HepG2 (cell line): ENCODE data around the gene UBQLN4. TPM values are rescaled to one million over a fixed set of nuclear protein-coding genes. Genes with fewer than 3 reads are reported as not detected.
A peak's percentile ranks its signal among the peaks of the same experiment; 100 is the strongest.

Source experiments
- ATRX ChIP-seq: sonication (generic); formaldehyde crosslinking; IDR thresholded peaks from 2 replicates; pipeline ENCODE4 v1.4.0; 2020; ENCODE audit warnings: missing genetic modification reagents, borderline replicate concordance
- CHCHD3 ChIP-seq: sonication (generic); formaldehyde crosslinking; IDR thresholded peaks from 2 replicates; pipeline ENCODE4 v1.8.0; 2022; ENCODE audit warnings: mild to moderate bottlenecking, missing genetic modification reagents, moderate library complexity
- FLYWCH1 ChIP-seq: sonication (generic); formaldehyde crosslinking; IDR thresholded peaks from 2 replicates; pipeline ENCODE4 v1.8.1; 2023; ENCODE audit warnings: mild to moderate bottlenecking, missing genetic modification reagents
- GMEB2 ChIP-seq: IDR thresholded peaks from 2 replicates; pipeline ENCODE4 v1.6.1; 2016; ENCODE audit warnings: missing biosample characterization, missing genetic modification reagents, low read depth
- HNRNPUL1 ChIP-seq: fragments of 200-400 bp; formaldehyde crosslinking; IDR thresholded peaks from 2 replicates; pipeline ENCODE4 v1.6.1; 2017; ENCODE audit warnings: low read depth, mild to moderate bottlenecking, low read length, moderate library complexity
- HOXA3 ChIP-seq: sonication (generic); formaldehyde crosslinking; IDR thresholded peaks from 2 replicates; pipeline ENCODE4 v1.5.0; 2020; ENCODE audit warnings: missing genetic modification reagents
- RARA ChIP-seq: IDR thresholded peaks from 2 replicates; pipeline ENCODE4 v1.6.1; 2016; ENCODE audit warnings: missing genetic modification reagents, missing compliant biosample characterization
- RFX1 ChIP-seq: fragments of 450-650 bp; IDR thresholded peaks from 2 replicates; pipeline ENCODE4 v1.6.1; 2017
- SNAI1 ChIP-seq: sonication (generic); formaldehyde crosslinking; IDR thresholded peaks from 2 replicates; pipeline ENCODE4 v1.5.0; 2020; ENCODE audit warnings: mild to moderate bottlenecking, missing genetic modification reagents, borderline replicate concordance
- ZNF205 ChIP-seq: IDR thresholded peaks from 2 replicates; pipeline ENCODE4 v1.6.1; 2018; ENCODE audit warnings: missing biosample characterization, missing genetic modification reagents
- ZNF33A ChIP-seq: sonication (generic); formaldehyde crosslinking; IDR thresholded peaks from 2 replicates; pipeline ENCODE4 v1.5.1; 2020; ENCODE audit warnings: missing genetic modification reagents, mild to moderate bottlenecking, moderate library complexity, borderline replicate concordance
- ZNF441 ChIP-seq: sonication (generic); formaldehyde crosslinking; IDR thresholded peaks from 2 replicates; pipeline ENCODE4 v1.7.0; 2021; ENCODE audit warnings: missing genetic modification reagents, borderline replicate concordance
- ZNF598 ChIP-seq: sonication (generic); formaldehyde crosslinking; IDR thresholded peaks from 2 replicates; pipeline ENCODE4 v1.5.1; 2020; ENCODE audit warnings: mild to moderate bottlenecking, missing genetic modification reagents, borderline replicate concordance
- ZNF720 ChIP-seq: sonication (generic); formaldehyde crosslinking; IDR thresholded peaks from 2 replicates; pipeline ENCODE4 v1.4.0; 2020; ENCODE audit warnings: missing genetic modification reagents
- ZNF761 ChIP-seq: sonication (generic); formaldehyde crosslinking; conservative IDR thresholded peaks from 2 replicates; pipeline ENCODE4 v1.4.0; 2020; ENCODE audit warnings: mild to moderate bottlenecking, missing genetic modification reagents
- ZNF782 ChIP-seq: sonication (generic); formaldehyde crosslinking; IDR thresholded peaks from 2 replicates; pipeline ENCODE4 v1.4.0; 2020; ENCODE audit warnings: missing genetic modification reagents, mild to moderate bottlenecking, borderline replicate concordance
- polyA plus RNA-seq, 8 experiments: library from polyadenylated mRNA; depleted of rRNA in 3 of 8; stranded (reverse) in 7 of 8; unstranded in 1 of 8; fragments of >200 nt; fragmentation: Illumina TruSeq in 4 of 8; extraction: Trizol in 4 of 8; gene quantifications; 2 replicates each; pipeline versions ENCODE4 v1.2.1 to v1.2.3, GENCODE V29; 2011 to 2016; ENCODE audit warnings: low read depth in 4 of 8, missing spikeins in 1 of 8, mixed read lengths in 1 of 8; ENCODE audit not compliant: insufficient read depth in 1 of 8
- total RNA-seq, 5 experiments: library from RNA; depleted of rRNA; stranded (reverse); fragments of >200 nt; fragmentation: Illumina TruSeq; extraction: Trizol; gene quantifications; 2 replicates each; pipeline ENCODE4 v1.2.3, GENCODE V29; 2016; ENCODE audit warnings: low read depth in 1 of 5
- TF ChIP-seq, protein P1 (sequence below): sonication (generic); formaldehyde crosslinking; IDR thresholded peaks from 2 replicates; pipeline ENCODE4 v1.4.0; 2020; ENCODE audit warnings: mild to moderate bottlenecking, missing genetic modification reagents, borderline replicate concordance
- TF ChIP-seq, protein P2 (sequence below), 2 experiments: fragments of 450-650 bp in 1 of 2; sonication (generic) in 1 of 2; formaldehyde crosslinking; IDR thresholded peaks; 2 replicates each; pipeline versions ENCODE4 v1.5.0 to v1.8.0; 2020 to 2022; ENCODE audit warnings: mild to moderate bottlenecking in 1 of 2, missing genetic modification reagents in 1 of 2

The UBQLN4 gene
- total and polyA plus RNA-seq, 2 of the 13 experiments (the other 11 are each of a cell fraction or from before 2014, with no cell fraction given): 31.5 to 39.8 TPM

DNA sequence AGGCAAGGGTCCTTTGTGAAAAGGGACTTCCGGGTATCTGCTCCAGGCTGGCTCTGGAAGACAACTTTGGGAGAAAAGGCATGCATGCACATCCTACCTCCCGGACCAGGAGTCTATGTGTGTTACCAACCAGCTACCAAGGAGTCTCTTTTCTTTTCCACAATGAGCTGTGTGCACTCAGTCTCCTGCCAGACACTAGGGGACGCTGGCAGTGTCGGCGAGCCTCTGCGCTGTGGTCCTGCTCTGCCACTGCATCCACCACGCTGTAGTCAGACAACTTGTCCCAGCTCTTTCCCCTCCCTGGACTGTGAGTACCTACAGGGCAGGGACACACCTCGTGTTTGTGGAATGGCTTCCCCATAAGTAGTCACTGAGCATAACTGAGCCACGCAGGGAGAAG lies 27.7 kb downstream of the UBQLN4 start (continued):
- TF ChIP-seq, protein P1, sequence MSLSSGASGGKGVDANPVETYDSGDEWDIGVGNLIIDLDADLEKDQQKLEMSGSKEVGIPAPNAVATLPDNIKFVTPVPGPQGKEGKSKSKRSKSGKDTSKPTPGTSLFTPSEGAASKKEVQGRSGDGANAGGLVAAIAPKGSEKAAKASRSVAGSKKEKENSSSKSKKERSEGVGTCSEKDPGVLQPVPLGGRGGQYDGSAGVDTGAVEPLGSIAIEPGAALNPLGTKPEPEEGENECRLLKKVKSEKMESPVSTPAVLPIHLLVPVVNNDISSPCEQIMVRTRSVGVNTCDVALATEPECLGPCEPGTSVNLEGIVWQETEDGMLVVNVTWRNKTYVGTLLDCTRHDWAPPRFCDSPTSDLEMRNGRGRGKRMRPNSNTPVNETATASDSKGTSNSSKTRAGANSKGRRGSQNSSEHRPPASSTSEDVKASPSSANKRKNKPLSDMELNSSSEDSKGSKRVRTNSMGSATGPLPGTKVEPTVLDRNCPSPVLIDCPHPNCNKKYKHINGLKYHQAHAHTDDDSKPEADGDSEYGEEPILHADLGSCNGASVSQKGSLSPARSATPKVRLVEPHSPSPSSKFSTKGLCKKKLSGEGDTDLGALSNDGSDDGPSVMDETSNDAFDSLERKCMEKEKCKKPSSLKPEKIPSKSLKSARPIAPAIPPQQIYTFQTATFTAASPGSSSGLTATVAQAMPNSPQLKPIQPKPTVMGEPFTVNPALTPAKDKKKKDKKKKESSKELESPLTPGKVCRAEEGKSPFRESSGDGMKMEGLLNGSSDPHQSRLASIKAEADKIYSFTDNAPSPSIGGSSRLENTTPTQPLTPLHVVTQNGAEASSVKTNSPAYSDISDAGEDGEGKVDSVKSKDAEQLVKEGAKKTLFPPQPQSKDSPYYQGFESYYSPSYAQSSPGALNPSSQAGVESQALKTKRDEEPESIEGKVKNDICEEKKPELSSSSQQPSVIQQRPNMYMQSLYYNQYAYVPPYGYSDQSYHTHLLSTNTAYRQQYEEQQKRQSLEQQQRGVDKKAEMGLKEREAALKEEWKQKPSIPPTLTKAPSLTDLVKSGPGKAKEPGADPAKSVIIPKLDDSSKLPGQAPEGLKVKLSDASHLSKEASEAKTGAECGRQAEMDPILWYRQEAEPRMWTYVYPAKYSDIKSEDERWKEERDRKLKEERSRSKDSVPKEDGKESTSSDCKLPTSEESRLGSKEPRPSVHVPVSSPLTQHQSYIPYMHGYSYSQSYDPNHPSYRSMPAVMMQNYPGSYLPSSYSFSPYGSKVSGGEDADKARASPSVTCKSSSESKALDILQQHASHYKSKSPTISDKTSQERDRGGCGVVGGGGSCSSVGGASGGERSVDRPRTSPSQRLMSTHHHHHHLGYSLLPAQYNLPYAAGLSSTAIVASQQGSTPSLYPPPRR (CRISPR knock-in tag): no peak
- TF ChIP-seq HOXA3 (CRISPR knock-in tag) (peak; percentile 21; the same call in 1 of the 2 replicates), ZNF205 (CRISPR knock-in tag) (peak; percentile 42; the same call in 1 of the 2 replicates), ZNF782 (CRISPR knock-in tag) (no peak), ZNF598 (CRISPR knock-in tag) (no peak), RARA (CRISPR knock-in tag) (no peak), CHCHD3 (no peak), ATRX (no peak), ZNF720 (no peak), ZNF761 (CRISPR knock-in tag) (no peak), HNRNPUL1 (no peak), ZNF33A (CRISPR knock-in tag) (no peak), SNAI1 (no peak), ZNF441 (no peak), GMEB2 (CRISPR knock-in tag) (no peak), FLYWCH1 (CRISPR knock-in tag) (no peak), RFX1 (no peak)
- TF ChIP-seq, protein P2, sequence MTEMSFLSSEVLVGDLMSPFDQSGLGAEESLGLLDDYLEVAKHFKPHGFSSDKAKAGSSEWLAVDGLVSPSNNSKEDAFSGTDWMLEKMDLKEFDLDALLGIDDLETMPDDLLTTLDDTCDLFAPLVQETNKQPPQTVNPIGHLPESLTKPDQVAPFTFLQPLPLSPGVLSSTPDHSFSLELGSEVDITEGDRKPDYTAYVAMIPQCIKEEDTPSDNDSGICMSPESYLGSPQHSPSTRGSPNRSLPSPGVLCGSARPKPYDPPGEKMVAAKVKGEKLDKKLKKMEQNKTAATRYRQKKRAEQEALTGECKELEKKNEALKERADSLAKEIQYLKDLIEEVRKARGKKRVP (CRISPR knock-in tag; IDR thresholded peaks at IDR 0.05): no peak
